ENCODE data around the gene TK2.
"Not testable (repeated sequence)": the region's sequence is repeated elsewhere in the genome, so short reads cannot be mapped to it uniquely, and the experiment has no call there.

The TK2 gene

DNA sequence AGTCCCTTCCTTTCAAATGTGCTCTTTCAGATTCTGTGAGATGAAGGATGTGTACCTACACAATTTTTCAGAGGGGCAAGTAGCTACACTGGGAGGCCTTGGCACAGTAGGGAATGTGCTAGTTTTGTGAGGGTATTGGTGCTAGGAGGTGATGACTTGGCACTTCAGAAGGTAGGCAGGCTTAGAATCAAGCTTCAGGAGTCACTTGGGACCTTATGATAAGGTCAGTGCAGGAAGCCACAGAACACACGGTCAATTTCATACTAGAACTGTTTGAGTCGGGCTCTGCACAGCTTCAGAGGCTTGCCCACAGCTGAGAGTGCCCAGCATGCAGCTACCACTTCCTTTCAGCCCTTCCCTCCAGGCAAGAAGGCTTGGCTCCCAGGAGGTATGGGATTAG lies 22.4 kb upstream of the TK2 start:
- no peak for DNase-seq (ENCODE audit: low read depth in 2 of 2)

GRCh38 chr16:66569827-66570405 lies 20.0 kb upstream of the TK2 start:
- DNase-seq (ENCODE audit: low read depth in 2 of 2), result no peak

GRCh38 chr16:66569131-66569530 lies 19.2 kb upstream of the TK2 start:
- DNase-seq (ENCODE audit: low read depth in 2 of 2), result no peak

DNA sequence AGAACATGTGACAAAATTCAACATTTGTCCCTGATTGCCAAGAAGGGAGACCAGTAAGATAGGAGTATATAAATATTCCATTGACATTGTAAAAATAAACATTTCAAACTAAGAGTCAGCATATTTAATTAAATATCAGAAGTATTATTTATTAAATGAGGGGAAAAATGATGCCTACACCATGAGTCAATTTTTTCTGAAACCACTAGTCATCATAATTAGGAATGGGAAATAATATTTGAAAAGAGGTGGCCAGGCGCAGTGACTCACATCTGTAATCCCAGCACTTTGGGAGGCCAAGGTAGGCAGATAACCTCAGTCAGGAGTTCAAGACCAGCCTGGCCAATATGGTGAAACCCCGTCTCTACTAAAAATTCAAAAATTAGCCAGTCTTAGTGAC lies 18.4 kb upstream of the TK2 start:
- DNase-seq (ENCODE audit: low read depth in 2 of 2), result no peak

DNA sequence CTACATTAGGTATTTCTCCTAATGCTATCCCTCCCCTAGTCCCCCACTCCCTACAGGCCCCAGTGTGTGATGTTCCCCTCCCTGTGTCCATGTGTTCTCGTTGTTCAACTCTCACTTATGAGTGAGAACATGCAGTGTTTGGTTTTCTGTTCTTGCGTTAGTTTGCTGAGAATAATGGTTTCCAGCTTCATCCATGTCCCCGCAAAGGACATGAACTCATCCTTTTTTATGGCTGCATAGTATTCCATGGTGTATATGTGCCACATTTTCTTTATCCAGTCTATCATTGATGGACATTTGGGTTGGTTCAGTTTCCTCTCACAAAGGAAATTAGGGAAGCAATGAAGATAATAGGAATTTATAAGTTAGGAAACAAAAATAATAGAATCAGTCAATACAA lies 17.3 kb upstream of the TK2 start:
- DNase-seq (ENCODE audit: low read depth in 2 of 2), result not testable (repeated sequence)

- no peak for DNase-seq (ENCODE audit: low read depth in 2 of 2)
Measured at GRCh38 chr16:66566051-66566901, 16.4 kb upstream of the TK2 start, which contains the start of gene CMTM1. Gene CMTM1, plus strand, starts transcription at chr16:66566439. Its CDS starts 75 bp downstream, at chr16:66566514.

GRCh38 chr16:66563574-66564334 lies 13.8 kb upstream of the TK2 start:
- DNase-seq (ENCODE audit: low read depth in 2 of 2), result no peak

GRCh38 chr16:66562986-66563385 lies 13.1 kb upstream of the TK2 start:
- no peak for DNase-seq (ENCODE audit: low read depth in 2 of 2)

DNA sequence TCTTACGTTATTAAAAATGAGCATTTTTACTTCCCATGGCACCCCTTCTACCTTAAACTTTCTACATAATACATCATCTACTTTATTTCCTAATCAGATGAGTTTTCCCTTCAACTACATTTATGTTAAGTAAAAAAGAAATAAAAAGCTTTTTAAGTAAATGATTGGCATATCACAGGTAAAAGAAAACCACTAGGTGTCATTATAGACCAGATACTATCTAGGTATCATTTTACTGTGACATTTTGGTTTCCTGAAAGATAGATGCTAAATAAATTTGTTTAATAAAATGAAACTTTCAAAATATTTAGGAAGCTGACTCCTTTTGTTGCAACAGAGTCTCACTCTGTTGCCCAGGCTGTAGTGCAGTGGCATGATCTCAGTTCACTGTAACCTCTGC lies 12.5 kb upstream of the TK2 start:
- DNase-seq (ENCODE audit: low read depth in 2 of 2), result no peak

DNA sequence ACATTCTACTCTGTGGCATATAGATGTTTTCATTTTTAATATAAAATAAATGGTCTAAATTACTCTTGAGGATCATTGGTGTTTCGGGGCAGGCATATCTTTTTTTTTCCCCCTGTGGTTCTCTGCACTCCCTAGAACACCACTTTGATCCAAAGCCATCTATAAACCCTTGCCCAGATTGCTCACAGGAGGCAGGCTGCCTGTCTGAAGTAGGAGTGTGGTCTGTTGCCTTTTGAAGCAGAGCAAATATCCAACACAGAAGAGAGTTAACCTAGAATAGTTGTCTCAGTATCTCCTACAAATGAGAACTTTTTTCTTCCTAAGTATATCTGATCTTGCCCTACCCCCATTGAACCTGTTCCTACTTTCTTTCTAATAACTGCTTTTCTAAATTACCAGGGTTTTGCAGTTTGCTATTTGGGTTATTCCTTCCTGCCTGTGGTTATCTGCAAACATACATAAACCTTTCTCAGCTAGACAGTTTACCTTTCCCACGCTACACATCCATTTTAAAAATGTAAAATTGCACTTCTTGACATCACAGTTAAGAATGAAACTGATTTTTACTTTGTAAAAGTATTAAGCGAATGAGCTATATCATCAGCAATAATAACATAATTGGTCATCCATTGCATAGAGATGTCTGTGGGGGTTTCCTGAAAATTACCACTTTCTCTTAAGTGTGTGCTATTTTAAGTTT lies 11.6 kb upstream of the TK2 start:
- DNase-seq (ENCODE audit: low read depth in 2 of 2), result no peak

DNA sequence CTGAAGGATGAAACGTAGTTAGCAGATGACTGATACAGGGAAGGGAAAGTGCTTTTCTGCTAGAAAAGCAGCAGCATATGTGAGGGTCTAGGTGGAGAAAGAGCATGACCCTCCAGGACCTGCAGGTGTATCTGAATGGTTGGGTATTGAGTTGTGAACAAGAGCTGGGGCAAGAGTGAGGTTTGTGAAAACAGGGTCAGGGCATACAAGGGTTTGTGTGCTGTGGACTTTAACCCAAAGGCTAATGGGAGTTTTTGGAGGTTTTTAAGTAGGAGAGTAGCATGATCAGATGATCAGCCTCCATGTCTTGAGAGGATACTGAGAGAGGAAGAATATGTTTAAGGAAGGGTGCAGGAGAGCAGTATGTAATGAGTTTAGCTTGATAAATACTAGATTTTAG lies 10.2 kb upstream of the TK2 start:
- DNase-seq (ENCODE audit: low read depth in 2 of 2), result no peak

DNA sequence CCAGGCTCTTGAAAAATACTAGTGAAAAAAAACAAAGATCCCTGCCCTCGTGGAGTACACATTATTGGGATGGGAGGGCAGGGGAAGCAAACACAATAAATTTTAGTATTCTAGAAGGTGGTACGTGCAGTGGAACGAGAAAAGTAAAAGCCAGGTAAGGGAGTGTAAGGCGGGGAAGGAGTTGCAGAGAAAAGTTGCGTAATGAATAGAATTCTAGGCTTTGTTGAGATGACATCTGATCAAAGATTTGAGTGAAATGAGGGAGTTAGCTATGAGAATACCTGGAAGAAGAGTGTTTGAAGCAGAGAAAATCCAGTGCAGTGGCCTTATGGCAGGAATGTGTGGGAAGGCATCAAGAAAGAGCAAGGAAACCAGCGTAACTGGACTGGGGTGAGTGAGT lies 4.6 kb upstream of the TK2 start:
- no peak for DNase-seq (ENCODE audit: low read depth in 2 of 2)

DNA sequence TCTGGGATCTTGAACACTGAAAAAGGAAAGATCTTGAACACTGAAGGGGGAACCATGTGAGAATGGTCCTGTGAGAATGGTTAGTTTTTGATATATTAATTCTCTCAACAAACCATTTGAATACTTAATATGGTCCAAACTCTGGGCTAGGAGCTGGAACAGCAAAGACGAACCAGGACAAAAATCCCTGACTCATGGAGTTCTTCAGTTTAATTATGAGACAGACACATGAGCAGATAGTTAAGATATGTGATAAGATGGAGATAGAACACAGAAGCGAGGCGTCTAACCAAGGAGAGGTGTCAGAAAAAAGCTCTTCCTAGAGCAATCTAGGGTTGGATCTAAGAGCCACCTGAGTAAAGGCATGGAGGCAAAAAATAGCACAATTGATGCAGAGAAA lies 4.1 kb upstream of the TK2 start:
- DNase-seq (ENCODE audit: low read depth in 2 of 2), result no peak

GRCh38 chr16:66553223-66553622 lies 3.3 kb upstream of the TK2 start:
- DNase-seq (ENCODE audit: low read depth in 2 of 2), result no peak

- peak; percentile 85 for DNase-seq (ENCODE audit: low read depth in 2 of 2)
Measured at GRCh38 chr16:66552286-66553177, 2.6 kb upstream of the TK2 start, which contains the start of gene CKLF. Gene CKLF, plus strand, starts transcription at chr16:66552576. Its CDS starts 140 bp downstream, at chr16:66552716.

DNA sequence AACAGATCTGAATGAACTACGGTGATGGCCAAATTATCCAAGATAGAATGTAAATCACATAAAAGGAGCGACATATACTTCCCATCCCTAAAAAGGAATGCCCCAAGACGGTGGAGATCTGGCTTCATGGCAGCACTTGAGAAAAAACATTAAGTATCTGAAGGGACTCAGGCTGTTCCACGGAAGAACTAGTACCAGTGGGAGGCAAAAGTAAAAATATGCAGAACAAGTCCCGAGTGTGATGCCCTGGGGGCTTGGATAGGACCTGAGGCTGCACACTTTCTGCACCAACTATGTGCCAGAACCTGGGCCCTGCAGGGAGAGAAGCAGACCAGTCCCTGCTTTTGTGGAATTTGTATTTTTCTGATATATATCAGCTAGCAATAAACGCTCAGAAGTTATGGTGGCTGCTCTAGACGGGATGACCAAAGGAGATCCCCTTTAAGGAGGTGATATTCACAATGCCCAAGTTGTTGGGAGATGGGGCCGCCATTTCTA lies 1.9 kb upstream of the TK2 start:
- DNase-seq (ENCODE audit: low read depth in 2 of 2), result no peak

DNA sequence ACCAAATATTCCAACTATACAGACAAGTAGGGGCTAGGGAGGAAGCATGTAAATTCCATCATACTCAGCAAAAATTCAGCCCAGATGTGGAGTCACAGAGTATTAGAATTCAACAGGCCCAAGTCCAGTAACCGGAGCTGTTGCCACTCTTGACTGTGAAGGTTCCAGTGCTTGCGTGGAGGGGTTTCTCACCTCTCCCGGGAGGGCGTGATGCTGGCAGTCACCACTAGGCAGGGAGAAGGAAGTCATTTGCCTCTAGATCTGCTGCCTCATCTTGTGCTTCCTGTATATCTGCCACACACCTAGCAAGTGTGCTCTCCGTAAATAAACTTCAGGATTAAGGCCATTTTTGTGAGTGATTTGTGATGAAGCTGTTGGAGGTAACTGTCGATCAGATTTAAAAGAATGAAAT lies 1.4 kb upstream of the TK2 start:
- DNase-seq (ENCODE audit: low read depth in 2 of 2), result peak; percentile 23 to 32

GRCh38 chr16:66548868-66549267 lies 1.1 kb downstream of the TK2 start:
- DNase-seq (ENCODE audit: low read depth in 2 of 2), result no peak

GRCh38 chr16:66548068-66548467 lies 1.9 kb downstream of the TK2 start:
- no peak for DNase-seq (ENCODE audit: low read depth in 2 of 2)

GRCh38 chr16:66547101-66547989 lies 2.6 kb downstream of the TK2 start:
- DNase-seq (ENCODE audit: low read depth in 2 of 2), result no peak

All from stimulated activated CD4-positive, alpha-beta T cell treated with anti-CD3 and anti-CD28 coated beads, Interleukin-1b, Interleukin-23, amount 100 ng/mL, for 4 hours (primary cell).